ENCODE measurements around the gene CLEC2L. TPM values are rescaled to one million over a fixed set of nuclear protein-coding genes. Genes with fewer than 3 reads are reported as not detected.
A peak's percentile ranks its signal among the peaks of the same experiment; 100 is the strongest.

Gene CLEC2L
- under 1 TPM in 1 of 2 donors, not detected in 1; 0.57 TPM for total RNA-seq
- long read RNA-seq, donor 1: 0 reads
- long read RNA-seq, donor 2: 0 reads

DNA sequence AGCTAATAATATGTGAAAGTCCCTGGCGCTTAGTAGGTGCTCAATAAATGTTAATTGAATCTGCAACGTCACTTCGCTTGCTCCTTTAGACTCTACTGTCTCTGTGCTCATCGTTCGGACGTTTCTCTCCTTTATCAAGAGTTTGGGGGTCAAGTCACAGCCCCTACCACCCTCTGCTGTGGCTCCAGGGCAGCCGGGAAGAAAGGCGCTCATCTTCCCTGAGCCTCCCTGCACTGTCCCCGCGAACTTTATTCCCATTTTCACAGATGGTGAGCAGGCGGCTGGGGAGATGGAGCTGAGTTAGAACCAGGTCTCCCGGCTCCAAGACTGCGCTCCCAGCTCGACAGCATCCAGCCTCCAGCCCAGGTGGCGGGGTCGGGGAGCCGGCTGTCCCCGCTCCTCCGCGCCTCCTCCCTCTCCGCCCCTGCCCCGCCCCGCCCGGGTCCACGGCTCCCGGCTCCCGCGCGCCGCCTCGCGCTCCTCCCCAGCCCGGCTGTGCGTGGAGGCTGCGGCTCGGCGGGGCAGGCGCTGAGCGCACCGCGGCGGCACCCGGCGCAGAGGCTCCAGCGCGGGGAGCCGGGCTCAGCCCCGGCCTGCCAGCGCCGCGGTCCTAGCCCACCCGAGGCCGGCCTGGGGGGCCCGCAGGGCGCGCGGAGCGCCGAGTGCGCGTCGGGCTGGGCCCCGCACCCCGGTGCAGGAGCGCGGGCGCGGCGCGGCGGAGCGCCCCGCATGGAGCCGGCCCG, at the start of gene CLEC2L:
TSS of gene CLEC2L (plus strand) at position 487 of the 743 bp plus-strand sequence. CDS start at position 730, 243 bp downstream.
- DNase-seq (ENCODE audit: low spot score): peak; percentile 64
- intact Hi-C loops (cut with DNase I): no loop called here

DNA sequence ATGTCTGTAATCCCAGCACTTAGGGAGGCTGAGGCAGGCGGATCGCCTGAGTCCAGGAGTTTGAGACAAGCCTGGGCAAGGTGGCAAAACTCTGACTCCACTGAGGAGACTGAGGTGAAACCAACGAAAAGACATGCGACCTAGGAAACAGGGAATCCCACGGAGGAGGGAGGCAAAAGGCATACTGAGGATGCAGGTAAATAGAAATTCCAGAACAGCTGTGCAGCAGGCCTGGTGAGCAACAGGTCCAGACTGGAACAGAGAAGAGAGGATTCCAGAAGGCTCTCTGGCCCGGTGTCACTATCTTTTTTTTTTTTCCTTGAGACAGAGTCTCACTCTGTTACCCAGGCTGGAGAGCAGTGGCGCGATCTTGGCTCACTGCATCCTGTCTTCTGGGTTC, 47.3 kb upstream of the CLEC2L start:
- no peak for DNase-seq (ENCODE audit: low spot score)
- intact Hi-C loops (cut with DNase I): no loop called here

DNA sequence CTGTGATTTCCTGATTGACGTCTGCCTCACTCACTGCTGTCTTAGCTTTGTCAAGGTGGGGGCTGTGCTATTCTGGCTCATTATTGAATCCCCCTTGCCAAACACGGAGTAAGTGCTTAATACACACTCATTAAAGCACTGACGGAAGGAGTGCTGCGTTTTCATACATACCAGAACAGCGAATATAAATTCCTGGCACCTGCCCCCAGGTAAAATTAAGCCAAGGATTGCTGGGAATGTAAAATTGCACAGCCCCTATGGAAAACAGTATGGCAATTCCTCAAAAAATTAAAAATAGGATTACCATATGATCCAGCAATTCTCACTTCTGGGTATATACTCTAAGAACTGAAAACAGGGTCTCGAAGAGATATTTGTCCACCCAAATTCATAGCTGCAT, 46.6 kb upstream of the CLEC2L start:
- DNase-seq (ENCODE audit: low spot score): no peak
- intact Hi-C loops (cut with DNase I): no loop called here

DNA sequence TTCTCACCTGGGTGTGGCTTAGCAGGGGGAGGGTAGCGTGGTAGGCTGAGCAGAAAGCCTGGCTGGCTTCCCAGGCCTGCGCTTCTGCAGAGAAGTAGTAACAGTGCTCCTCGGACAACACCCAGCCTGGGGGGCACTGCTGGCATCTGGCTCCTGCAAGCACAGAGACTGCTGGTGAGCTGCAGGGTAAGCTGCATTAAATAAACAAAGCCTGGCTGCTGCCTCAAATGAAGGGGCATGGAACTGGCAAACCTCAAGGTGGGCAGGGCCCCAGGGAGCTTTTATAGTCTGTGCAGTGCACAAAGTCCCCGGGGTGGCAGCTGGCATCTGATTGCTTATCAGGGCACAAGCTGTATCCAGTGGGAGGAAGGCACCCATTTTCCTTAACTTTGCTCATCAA, 43.9 kb upstream of the CLEC2L start:
- DNase-seq (ENCODE audit: low spot score): no peak
- intact Hi-C loops (cut with DNase I): no loop called here

DNA sequence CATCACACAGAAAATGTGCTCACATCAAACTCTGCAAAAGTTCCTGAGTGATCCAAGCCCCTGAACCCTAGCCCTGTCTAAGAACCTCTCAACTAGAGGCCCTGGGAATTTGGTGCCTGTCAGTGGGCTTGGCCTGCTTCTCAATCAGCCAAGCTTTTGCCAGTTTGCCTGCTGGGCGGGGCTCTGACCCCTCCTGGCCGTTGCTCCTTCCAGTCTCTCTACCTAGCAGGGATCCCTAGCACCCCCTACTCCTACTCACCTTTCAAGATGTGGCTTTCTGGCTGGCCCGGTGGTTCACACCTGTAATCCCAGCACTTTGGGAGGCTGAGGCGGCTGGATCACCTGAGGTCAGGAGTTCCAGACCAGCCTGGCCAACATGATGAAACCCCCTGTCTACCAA, 42.1 kb upstream of the CLEC2L start:
- DNase-seq (ENCODE audit: low spot score): no peak
- intact Hi-C loops (cut with DNase I): no loop called here

DNA sequence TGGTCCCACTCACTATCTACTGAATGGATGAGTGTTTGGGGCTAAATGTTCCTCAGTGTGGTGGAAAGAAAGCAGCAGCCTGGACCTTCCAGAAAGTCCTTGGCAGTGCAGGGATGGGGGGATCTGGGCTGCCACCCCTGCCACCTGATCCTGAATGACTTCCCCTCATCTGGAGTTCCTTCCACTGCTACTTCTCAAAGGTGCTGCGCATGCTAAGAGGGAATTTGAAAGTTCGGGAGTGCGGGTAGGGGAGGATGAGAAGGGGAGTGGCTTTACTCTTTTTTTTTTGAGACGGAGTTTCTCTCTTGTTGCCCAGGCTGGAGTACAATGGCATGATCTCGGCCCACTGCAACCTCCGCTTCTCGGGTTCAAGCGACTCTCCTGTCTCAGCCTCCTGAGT, 41.4 kb upstream of the CLEC2L start:
- intact Hi-C loops (cut with DNase I): no loop called here
- DNase-seq (ENCODE audit: low spot score): no peak

DNA sequence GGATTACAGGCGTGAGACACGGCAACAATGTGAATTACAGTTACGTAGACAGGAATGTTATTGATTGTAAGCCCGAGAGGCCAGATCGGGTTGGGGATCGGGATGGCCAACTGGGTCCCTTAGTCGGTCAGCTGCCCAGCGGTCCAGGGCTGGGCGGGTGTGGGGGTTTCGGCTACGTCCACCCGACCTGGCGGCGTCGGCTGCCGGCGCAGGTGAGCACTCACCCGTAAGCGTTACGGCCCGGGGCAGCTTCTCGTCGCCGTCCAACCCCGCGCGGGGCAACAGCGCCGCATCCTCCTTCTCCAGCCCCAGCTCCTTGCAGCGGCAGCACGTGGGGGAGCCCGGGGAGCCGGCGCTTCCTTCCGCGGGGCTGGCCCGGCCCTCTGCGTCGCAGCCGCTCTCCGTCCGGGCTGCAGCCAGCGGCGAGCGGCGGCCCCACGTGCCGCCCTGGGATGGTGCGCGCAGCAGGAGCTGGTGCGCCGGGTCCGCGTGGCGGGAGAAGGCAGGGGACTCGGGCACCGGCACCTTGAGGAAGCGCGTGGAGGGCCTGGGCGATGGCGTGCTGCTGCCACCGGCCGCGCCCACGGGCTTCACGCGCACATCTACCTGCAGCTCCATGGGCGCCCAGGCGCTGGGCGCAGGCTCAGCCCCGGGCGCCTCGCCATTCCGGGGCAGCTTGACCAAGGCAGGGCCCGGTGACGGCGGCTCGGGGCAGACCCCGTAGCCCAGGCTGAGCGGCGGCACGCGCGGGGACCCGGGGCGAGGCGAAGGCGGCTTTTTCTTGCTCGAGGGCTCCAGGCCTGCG, 40.6 kb upstream of the CLEC2L start:
- DNase-seq (ENCODE audit: low spot score): no peak
- intact Hi-C loops (cut with DNase I): no loop called here

DNA sequence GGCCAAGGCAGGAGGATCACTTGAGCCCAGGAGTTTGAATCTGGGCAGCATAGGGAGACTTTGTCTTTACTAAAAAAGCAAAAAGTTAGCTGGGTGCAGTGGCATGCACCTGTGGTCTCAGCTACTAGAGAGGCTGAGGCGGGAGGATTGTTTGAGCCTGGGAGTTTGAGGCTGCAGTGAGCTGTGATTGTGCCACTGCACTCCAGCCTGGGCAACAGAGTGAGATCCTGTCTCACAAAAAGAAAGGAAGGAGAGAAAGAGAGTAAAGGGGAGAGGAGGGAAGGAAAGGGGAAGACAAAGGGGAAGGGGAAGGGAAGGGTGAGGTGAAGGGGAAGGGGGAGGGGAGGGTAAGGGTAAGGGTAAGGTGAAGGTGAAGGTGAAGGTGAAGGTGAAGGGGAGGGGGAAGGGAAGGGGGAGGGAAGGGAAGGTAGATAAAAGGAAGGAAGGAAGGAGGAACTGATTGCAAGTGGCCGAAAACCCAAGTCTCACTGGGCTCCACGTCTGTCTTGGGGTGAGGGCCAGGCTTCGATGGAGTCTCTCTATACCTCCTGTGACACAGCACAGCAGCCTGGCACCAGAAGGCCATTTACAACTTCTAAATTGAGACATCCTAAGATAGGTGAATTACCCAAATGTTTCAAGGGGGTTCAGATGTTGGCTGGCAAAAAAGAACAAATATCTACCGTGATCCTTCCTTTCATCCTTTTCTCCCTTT, 36.0 kb upstream of the CLEC2L start:
- intact Hi-C loops (cut with DNase I): no loop called here
- DNase-seq (ENCODE audit: low spot score): no peak

DNA sequence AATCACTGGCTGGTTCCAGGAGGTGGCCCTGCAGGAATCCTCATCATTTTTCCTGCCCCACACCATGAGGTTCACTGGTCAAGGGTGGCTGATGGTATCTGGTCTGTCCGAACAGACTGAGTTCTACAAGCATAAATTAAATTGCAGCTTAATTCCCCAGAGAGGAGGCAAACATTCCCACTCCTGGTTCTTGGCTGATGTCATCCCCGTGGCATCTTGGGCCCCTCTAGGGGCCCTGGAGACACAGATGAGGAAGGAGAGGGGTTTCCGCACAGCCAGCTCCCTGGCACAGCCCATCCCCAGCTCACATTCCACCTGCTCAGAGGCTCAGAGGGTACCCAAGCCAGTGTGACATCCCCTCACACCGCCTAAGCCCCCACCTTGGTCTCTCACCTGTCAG, 34.7 kb upstream of the CLEC2L start:
- intact Hi-C loops (cut with DNase I): no loop called here
- no peak for DNase-seq (ENCODE audit: low spot score)

DNA sequence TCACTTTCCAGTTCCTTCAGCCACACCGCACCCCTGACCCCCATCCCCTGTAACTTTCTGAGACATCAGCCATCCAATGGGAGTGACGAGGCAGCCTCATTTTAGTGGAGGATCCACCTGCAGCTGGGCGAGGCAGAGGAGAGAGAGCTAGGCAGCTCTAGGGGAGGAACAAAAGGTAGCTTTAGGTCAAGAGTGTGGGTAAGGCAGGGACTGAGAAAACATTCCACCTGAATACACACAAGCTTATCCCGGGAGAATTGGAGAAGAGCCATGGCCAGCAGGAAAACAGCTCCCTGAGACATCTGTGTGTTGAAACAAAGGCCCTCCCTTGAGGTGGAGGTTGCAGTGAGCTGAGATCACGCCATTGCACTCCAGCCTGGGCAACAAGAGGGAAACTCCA, 33.4 kb upstream of the CLEC2L start:
- no peak for DNase-seq (ENCODE audit: low spot score)
- intact Hi-C loops (cut with DNase I): no loop called here

DNA sequence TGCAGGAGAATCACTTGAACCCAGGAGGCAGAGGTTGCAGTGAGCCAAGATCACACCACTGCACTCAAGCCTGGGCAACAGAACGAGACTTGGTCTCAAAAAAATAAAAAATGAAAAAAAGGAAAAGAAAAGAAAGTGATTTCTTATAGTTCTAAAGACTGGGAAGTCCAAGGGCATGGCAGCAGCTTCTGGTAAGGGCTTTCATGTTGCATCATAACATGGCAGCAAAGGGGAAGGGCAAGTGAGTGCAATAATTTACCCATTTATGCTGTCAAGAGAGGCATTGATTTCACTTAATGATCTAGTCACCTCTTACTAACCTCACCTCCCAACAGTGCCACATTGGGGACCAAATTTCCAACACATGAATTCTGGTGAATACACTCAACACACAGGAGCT, 31.2 kb upstream of the CLEC2L start:
- no peak for DNase-seq (ENCODE audit: low spot score)
- intact Hi-C loops (cut with DNase I): no loop called here

DNA sequence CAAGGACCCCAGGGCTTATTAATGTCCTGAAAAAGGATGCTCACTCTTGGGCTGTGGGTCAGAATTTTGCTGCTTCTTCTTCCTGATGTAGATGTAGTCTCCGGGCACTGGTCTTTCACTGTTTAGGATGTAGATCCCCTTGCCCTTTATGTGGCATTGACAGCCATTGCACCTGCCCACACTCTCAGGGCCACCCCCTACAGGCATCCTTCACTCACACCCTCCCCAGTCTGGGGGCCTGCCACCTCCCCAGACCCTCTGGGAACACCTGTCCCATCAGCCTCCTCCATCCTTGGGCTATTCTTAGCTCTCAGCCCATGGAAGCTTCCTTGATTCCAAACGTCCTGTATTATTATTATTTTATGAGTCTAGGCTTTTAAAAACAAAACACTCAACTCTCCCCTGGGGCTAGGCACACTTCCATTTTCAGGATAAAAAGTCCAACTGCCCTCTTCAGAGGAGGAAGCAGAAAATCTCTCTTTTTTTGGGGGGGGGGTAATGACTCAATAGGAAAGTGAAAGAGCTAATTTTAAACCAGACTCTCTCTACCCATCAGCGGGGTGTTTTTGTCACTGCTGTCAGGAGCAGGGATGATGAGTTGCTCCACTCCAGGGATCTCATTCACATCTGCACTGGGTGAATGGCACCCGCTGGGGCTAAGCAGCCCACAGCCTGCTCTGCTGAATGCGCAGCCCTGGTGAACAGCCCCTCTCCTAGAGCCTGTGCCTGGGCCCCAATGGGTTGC, 28.5 kb upstream of the CLEC2L start:
- no peak for DNase-seq (ENCODE audit: low spot score)
- intact Hi-C loops (cut with DNase I): no loop called here

DNA sequence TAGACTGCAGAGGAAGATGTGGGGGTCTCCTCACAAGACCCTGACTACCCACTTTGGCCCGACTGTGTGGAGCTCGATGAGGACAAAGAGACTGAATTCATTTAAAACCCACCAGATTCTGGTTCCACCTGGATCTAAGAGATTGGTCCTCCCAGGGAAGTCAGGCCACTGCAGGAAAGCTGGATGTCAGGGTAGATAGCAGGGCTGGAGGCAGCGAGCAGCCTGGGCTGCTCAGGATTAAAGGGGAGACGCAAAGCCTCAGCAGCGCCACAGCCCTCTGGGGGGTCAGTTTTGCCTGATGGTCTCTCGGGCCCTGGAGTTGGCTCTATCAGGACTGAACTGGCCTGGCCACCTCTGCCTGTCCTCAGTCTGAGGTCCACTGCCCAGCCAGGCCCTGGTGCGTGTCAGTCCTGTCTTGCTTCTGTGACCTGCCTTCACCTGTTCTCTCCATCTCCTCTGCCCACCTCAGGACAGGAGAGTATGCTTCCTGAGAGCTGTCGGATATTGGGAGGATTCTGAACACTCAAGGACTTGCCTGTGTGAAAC, 27.8 kb upstream of the CLEC2L start:
- no peak for DNase-seq (ENCODE audit: low spot score)
- intact Hi-C loops (cut with DNase I): no loop called here

DNA sequence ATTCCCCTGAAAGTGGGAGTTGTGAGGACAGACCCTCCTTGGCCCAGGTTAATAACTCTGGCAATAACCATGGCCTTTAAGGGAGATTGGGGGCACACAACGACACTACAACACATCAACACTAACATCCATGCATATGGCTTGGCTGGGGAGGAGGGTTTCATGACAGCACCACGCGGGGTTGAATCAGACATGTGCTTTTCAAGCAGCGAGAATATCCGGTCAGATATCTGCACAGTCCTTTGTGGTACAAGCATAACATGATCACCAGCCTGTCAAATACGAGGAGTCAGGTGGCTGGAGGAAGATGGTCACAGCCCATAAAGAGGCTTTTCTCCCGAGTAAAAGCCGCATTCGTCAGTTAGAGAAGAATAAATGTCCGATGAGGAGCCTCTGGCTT, 27.0 kb upstream of the CLEC2L start:
- DNase-seq (ENCODE audit: low spot score): no peak
- intact Hi-C loops (cut with DNase I): no loop called here

DNA sequence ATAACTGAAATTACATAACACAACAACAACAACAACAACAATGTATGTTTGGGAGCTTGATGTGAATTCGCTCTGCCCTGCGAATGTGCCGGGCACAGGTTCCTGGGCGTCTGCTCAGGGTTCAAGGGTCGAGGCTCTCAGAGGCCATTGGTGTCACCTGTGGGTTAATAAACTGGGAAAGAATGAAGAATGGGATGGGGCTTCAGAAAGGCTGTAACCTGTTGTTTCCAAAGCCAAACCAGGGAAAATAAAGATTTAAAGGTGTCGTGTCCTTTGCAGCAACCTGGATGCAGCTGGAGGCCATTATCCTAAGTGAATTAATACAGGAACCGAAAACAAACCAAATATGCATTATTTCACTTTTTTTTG, 22.7 kb upstream of the CLEC2L start:
- intact Hi-C loops (cut with DNase I): loop anchor here in 1 of 2 donors (10.0 kb wide), 1 partner anchor 504 kb away; no protein-coding TSS in a partner anchor
- DNase-seq (ENCODE audit: low spot score): no peak

DNA sequence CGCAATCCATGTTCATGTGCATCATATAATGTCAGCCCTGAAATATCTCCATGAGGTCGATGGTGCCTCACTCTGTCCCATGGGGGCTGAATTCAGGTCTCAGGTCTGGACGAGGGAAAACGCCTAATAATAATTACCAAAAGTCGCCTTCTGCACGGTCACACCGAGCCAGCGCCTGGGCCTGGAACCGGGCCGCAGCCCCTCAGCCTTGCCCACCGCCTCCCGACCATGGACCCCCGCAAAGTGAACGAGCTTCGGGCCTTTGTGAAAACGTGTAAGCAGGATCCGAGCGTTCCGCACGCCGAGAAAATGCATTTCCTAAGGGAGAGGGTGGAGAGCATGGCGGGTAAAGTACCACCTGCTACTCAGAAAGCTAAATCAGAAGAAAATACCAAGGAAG, 21.3 kb upstream of the CLEC2L start:
- no peak for DNase-seq (ENCODE audit: low spot score)
- intact Hi-C loops (cut with DNase I): loop anchor here in 1 of 2 donors (10.0 kb wide), 1 partner anchor 503 kb away; no protein-coding TSS in a partner anchor

DNA sequence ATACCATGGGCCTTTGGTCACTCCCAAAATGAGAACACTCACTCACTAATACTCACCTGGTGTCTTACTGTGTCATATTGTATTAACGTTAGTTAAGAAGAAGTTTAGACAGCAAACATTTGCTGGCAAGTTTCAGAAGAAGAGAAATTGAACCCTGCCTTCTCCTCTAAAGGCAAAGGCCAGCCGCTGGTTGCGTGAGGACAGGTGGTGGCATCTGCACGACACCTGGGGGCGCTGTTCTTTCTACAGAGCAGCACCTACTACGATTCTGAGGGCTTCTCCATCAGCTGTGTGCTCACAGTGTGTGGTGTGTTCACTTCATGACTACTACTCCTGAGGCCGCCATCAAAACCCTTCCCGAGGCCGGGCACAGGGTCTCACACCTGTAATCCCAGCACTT, 17.9 kb upstream of the CLEC2L start:
- DNase-seq (ENCODE audit: low spot score): no peak
- intact Hi-C loops (cut with DNase I): loop anchor here in 1 of 2 donors (10.0 kb wide), 1 partner anchor 499 kb away; no protein-coding TSS in a partner anchor

DNA sequence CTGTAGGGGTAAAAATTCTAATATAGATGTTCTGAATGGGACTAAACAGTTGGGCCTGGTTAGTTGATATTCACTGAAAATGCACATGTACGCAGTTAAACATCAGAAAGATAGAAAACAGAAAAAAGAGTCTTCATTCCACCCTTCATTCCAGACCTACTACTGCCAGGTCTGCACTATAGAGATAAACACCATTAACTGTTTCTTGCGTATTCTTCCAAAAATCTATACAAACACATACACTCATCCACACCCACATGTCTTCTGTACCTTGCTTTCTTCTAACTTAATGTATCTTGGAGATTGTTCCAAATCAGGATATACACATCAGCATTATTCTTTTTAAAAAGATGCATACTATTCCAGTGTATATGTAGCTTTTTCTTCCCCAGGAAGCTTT, 13.9 kb upstream of the CLEC2L start:
- DNase-seq (ENCODE audit: low spot score): no peak
- intact Hi-C loops (cut with DNase I): loop anchor here in 1 of 2 donors (10.0 kb wide), 1 partner anchor 495 kb away; no protein-coding TSS in a partner anchor

DNA sequence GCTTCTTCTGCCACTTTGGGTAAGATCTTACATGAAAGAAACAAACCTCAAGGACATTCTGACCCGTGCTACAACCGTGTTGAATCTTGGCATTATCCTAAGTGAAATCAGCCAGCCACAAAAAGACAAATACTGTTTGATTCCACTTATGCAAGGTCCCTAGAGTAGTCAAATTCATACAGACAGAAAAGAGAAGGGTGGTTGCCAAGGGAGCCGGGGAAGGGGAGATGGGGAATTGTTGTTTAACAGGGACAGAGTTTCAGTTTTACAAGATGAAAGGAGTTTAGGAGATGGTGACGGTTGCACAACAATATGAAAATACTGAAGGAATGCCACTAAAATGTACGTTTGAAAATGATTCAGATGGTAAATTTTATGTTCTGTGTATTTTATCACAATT, 12.2 kb upstream of the CLEC2L start:
- peak; percentile 1 for DNase-seq (ENCODE audit: low spot score)
- intact Hi-C loops (cut with DNase I): no loop called here

Data from posterior vena cava (tissue), 2 donors.